DND-41 (cell line): Measurements from ENCODE around the gene SMOC2.

Source experiments
- ATAC-seq: fragments of 200-7000 bp; cut with Tn5 transposase; 3 replicates; pipeline ENCODE4 v1.9.1; 2021; ENCODE audit warnings: low read depth; ENCODE audit not compliant: insufficient read depth
- DNase-seq: peaks from one replicate; pipeline ENCODE4 v3.0.0-alpha.2; 2020
- H2AFZ ChIP-seq: 2 replicates; pipeline ENCODE4 v1.6.0; 2012; ENCODE audit warnings: low read depth, low read length
- H3K27ac ChIP-seq: 2 replicates; pipeline ENCODE4 v1.5.1; 2012; ENCODE audit warnings: low read length, inconsistent platforms
- H3K27me3 ChIP-seq: fragments of 200-600 bp; sonication (generic); 2 replicates; pipeline ENCODE4 v1.6.0; 2012; ENCODE audit warnings: low read length, mild to moderate bottlenecking, inconsistent platforms; ENCODE audit not compliant: insufficient read depth, poor library complexity
- H3K36me3 ChIP-seq: 2 replicates; pipeline ENCODE4 v1.5.1; 2012; ENCODE audit warnings: low read length, inconsistent platforms; ENCODE audit not compliant: insufficient read depth
- H3K4me1 ChIP-seq: 2 replicates; pipeline ENCODE4 v1.5.1; 2012; ENCODE audit warnings: mild to moderate bottlenecking, low read length; ENCODE audit not compliant: insufficient read depth
- H3K4me2 ChIP-seq: 2 replicates; pipeline ENCODE4 v1.6.0; 2012; ENCODE audit warnings: mild to moderate bottlenecking, moderate library complexity, low read length, inconsistent platforms; ENCODE audit not compliant: insufficient read depth
- H3K4me3 ChIP-seq, 2 experiments: fragments of 200-600 bp in 1 of 2; shearing (Covaris generic) in 1 of 2; 2 replicates each; pipeline ENCODE4 v1.5.1; 2012 to 2016; ENCODE audit warnings: inconsistent platforms in 2 of 2, low read length in 2 of 2, mild to moderate bottlenecking in 2 of 2, low read depth in 1 of 2, moderate library complexity in 1 of 2
- H3K79me2 ChIP-seq: 2 replicates; pipeline ENCODE4 v1.6.0; 2012; ENCODE audit warnings: low read length, inconsistent platforms; ENCODE audit not compliant: insufficient read depth
- H3K9ac ChIP-seq: 2 replicates; pipeline ENCODE4 v1.6.0; 2012; ENCODE audit warnings: low read depth, mild to moderate bottlenecking, inconsistent platforms, low read length, moderate library complexity
- H3K9me3 ChIP-seq: 2 replicates; pipeline ENCODE4 v1.5.1; 2012; ENCODE audit warnings: low read length, moderate library complexity, mild to moderate bottlenecking, inconsistent platforms; ENCODE audit not compliant: insufficient read depth, severe bottlenecking
- H4K20me1 ChIP-seq: 2 replicates; pipeline ENCODE4 v1.6.0; 2012; ENCODE audit warnings: low read length; ENCODE audit not compliant: insufficient read depth
- CTCF ChIP-seq: IDR thresholded peaks from 2 replicates; pipeline ENCODE4 v1.5.1; 2012; ENCODE audit warnings: borderline replicate concordance, low read length, moderate library complexity, mild to moderate bottlenecking; ENCODE audit not compliant: poor library complexity, severe bottlenecking; ENCODE audit errors: extremely low read depth
- EZH2 ChIP-seq: IDR thresholded peaks from 3 replicates; pipeline ENCODE4 v1.6.1; 2012; ENCODE audit warnings: borderline replicate concordance, low read depth, mild to moderate bottlenecking, moderate library complexity, low read length, inconsistent platforms; ENCODE audit not compliant: severe bottlenecking

Gene SMOC2

GRCh38 chr6:168546730-168547129 is 105.7 kb downstream of the SMOC2 start:
- Histone ChIP-seq H3K4me3 (no peak overlapping the region), H3K79me2 (no peaks in the 10 kb centered on the region), H3K9ac (no peak overlapping the region), H3K4me1 (no peaks in the 10 kb centered on the region), H3K27ac (no peak overlapping the region), H3K4me2 (no peak overlapping the region), H2AFZ (no peak overlapping the region), H3K9me3 (no peaks in the 10 kb centered on the region), H3K27me3 (no peaks in the 10 kb centered on the region), H3K36me3 (no peaks in the 10 kb centered on the region), H4K20me1 (no peaks in the 10 kb centered on the region)
- no peak for ATAC-seq
- TF ChIP-seq EZH2 (no peak), CTCF (no peak)
- DNase-seq, result no peak

GRCh38 chr6:168550326-168550725 is 109.3 kb downstream of the SMOC2 start:
- no peak for TF ChIP-seq CTCF
- no peak for TF ChIP-seq EZH2
- ATAC-seq, result no peak

GRCh38 chr6:168554472-168554871 is 113.5 kb downstream of the SMOC2 start:
- Histone ChIP-seq H3K27ac (no peak overlapping the region), H3K27me3 (no peaks in the 10 kb centered on the region), H4K20me1 (no peaks in the 10 kb centered on the region), H2AFZ (no peak overlapping the region), H3K4me3 (no peak overlapping the region), H3K4me1 (no peaks in the 10 kb centered on the region), H3K9ac (no peak overlapping the region), H3K79me2 (no peaks in the 10 kb centered on the region), H3K4me2 (no peak overlapping the region), H3K9me3 (peaks cover 3% of the 10 kb centered on the region), H3K36me3 (no peaks in the 10 kb centered on the region)
- no peak for DNase-seq
- no peak for ATAC-seq
- TF ChIP-seq CTCF (no peak), EZH2 (no peak)

More at GRCh38 chr6:168550326-168550725, 109.3 kb downstream of the SMOC2 start:
- no peaks in the 10 kb centered on the region for H3K4me1 ChIP-seq
- DNase-seq, result no peak
- H3K9me3 ChIP-seq, result no peaks in the 10 kb centered on the region
- H4K20me1 ChIP-seq, result no peaks in the 10 kb centered on the region
- H3K4me2 ChIP-seq, result no peak overlapping the region
- no peak overlapping the region for H3K9ac ChIP-seq
- H3K4me3 ChIP-seq, result no peak overlapping the region
- no peaks in the 10 kb centered on the region for H3K27me3 ChIP-seq
- no peaks in the 10 kb centered on the region for H3K79me2 ChIP-seq
- H2AFZ ChIP-seq, result no peak overlapping the region
- H3K27ac ChIP-seq, result no peak overlapping the region
- no peaks in the 10 kb centered on the region for H3K36me3 ChIP-seq

- ATAC-seq (no peak), DNase-seq (no peak)
Measured at GRCh38 chr6:168554898-168555617, 114.1 kb downstream of the SMOC2 start.

More at GRCh38 chr6:168554898-168555617, 114.1 kb downstream of the SMOC2 start:
- Histone ChIP-seq H3K27ac (no peak overlapping the region), H3K4me1 (no peaks in the 10 kb centered on the region), H3K4me2 (no peak overlapping the region), H3K9me3 (peaks cover 3% of the 10 kb centered on the region), H3K9ac (no peak overlapping the region), H3K36me3 (no peaks in the 10 kb centered on the region), H4K20me1 (no peaks in the 10 kb centered on the region), H3K4me3 (no peak overlapping the region), H3K27me3 (no peaks in the 10 kb centered on the region), H2AFZ (no peak overlapping the region), H3K79me2 (no peaks in the 10 kb centered on the region)
- no peak for TF ChIP-seq EZH2
- TF ChIP-seq CTCF, result no peak
